Adrenal gland (tissue), 5 donors: ENCODE data around the gene GSTK1.
"Not testable (repeated sequence)": the region's sequence is repeated elsewhere in the genome, so short reads cannot be mapped to it uniquely, and the experiment has no call there.

ENCODE experiments used
- CTCF ChIP-seq, 6 experiments: fragments of 450-650 bp in 4 of 6; fragments of 200-600 bp in 2 of 6; sonication (generic) in 1 of 6; IDR thresholded peaks; 1 replicate in 5 of 6; 2 replicates in 1 of 6; pipeline versions ENCODE4 v1.5.1 to v1.8.0; 2016 to 2021; ENCODE audit warnings: antibody characterized with exemption in 6 of 6, mild to moderate bottlenecking in 2 of 6, moderate library complexity in 1 of 6
- POLR2A ChIP-seq, 2 donors: fragments of 450-650 bp; IDR thresholded peaks; one replicate each; pipeline ENCODE4 v1.6.1; 2017; ENCODE audit warnings: antibody characterized with exemption in 2 of 2, mild to moderate bottlenecking in 2 of 2, moderate library complexity in 1 of 2
- donor health status: DM: no; HTN: no; CAD: no.

GRCh38 chr7:143289888-143290287 lies 26.6 kb downstream of the GSTK1 start:
- not testable (repeated sequence) for TF ChIP-seq CTCF, POLR2A (IDR thresholded peaks at IDR 0.05)
